NCI-H1092 (cell line): ENCODE data around the gene PCID2.
A peak's percentile ranks its signal among the peaks of the same experiment; 100 is the strongest.
"Not testable (repeated sequence)": the region's sequence is repeated elsewhere in the genome, so short reads cannot be mapped to it uniquely, and the experiment has no call there.

Experiments used
- DNase-seq: peaks from one replicate; lab custom pipeline; 2025; lab: John Stamatoyannopoulos, UW

Gene PCID2

DNA sequence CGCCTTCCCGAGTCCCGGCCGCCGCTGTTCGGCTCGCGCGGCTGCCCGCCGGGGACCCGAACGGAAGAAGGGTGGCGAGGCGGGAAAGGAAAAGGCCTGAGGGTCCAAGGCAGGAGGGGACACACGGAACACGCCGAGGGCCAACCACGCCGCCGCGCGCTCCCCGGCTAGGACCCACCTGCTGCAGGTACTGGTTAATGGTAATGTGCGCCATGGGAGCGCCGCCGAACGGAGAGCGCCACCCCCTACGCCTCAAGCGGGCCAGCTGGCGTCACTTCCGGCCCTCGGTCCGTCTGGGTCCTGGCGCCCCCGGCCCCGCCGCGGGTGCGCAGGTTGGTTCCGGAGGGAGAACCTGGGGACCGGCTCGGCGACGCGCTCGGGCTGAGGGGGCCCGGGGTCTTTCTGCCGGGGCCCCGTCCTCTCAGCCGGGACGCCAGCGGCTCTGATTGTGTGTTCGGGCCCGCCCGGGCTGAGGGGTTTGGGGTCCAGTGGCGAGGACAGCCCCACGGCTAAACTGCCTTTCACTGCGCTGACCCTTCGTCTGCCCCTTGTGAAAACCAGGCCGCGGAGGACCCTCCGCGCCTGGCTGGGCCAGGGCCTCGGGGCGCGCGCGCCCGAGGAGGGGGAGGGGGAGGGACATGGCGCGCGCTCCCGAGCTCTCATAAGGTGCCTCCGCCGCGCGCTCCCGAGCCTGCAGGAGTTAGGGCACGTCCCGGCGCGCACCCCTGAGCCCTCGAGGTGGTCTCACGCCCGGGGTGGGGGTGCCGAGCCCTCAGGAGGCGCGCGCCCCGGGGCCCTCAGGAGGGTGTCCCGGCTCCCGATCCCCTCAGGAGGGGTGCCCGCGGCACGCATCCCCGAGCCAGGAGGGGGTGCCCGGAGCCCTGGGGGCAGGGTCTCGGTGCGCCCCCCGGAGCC is at the start of gene PCID2:
TSS of gene PCID2 (minus strand) at position 249 of the 915 bp plus-strand sequence. CDS start at position 214, 35 bp downstream.
- peak; percentile 92 for DNase-seq

DNA sequence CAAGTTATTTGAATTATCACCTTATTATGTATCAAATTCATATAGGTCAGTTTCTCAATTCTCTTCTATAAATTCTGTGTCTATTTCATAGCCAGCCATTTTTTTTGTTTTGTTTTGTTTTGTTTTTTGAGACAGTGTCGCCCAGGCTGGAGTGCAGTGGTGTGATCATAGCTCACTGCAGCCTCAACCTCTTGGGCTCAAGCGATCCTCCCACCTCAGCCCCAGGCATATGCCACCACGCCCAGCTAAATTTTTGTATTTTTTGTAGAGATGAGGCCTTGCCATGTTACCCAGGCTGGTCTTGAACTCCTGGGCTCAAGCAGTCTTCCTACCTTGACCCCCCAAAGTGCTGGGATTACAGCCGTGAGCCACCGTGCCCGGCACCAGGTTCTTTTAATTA is 49.4 kb upstream of the PCID2 start:
- DNase-seq: not testable (repeated sequence)

DNA sequence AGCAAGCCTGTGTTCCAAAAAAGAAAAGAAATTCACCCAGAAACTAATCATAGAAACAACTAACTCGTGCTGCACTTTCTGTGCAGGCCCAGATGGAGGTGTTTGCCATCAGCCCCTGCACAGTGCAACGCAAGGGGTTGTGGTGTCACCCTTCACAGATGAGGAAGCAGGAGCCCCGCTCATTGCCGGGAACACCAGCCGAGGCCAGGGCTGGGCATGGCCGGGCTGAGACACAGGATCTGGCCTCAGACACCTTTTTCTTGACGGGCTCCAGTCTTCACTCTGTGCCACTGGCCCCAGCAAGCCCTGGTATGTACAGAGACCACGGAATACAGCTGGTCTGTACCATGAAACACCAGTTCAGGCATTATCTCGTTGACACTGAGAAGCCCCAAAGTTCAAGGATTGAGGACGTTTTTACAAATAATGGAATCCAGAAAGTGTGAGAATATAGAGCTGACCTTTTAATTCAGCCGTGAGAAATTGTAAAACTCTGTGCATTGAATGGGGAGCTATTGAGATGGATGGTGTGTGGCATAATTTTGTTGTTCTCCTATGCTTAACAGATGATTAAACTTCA is 44.1 kb upstream of the PCID2 start:
- DNase-seq: no peak

DNA sequence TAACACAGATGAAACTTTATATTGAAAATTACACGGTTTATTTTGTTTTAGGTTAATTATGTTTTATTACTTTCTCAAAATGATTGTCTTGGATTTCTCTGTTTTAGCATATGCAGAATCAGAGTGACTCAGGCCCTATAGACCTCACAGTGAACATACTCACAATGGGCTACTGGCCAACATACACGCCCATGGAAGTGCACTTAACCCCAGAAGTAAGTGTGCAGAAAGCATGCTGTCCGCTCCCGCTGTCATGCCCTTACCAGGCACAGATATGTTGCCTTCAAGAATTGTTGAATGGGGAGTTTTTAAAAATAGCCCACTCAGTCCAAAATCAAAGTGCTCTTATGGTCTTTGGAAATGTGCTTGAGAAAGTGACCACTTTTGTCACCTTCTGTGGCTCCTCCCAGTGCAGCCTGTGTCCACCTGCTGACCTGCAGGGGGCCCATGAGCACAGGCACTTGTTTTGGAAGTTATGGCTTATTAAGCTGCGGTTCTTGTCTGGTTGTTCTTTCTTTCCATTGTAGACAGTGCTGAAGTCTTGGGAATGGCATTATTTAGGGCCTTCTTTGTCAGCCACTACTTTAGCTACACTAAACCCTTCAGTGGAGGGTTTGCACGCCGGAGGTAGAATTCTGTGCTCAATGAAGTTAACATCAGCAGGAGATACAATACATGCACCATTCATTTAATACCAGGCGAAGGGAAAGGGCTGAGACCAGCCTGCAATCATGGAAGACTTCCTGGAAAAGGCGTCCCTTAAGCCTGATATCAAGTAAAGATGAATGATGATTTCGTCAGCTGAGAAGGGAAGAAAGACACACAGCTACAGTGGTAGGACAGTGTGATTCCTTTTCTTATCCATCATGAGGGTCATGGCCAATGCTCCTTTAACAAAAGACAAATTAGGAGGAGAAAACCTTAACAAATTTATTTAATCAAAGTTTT is 37.7 kb upstream of the PCID2 start:
- DNase-seq: no peak

DNA sequence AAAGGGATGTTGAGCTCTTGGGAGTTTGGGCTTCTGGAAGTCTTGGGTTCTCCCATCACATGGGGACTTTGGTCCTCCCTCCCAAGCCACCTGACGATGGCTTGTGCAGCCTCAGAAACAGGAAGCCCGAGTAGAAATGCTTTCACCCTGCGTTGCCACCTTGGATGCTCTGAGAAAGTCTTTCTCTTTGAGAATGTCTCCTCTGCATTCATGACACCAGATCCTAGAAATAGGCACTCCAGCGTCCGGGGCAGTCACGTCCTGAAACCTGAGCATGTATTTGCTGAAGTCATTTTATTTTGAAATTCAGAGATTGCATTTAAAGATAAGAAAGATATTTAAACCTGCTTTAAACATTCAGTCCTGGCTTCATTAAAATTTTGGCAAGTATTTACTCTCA is 35.4 kb upstream of the PCID2 start:
- no peak for DNase-seq

DNA sequence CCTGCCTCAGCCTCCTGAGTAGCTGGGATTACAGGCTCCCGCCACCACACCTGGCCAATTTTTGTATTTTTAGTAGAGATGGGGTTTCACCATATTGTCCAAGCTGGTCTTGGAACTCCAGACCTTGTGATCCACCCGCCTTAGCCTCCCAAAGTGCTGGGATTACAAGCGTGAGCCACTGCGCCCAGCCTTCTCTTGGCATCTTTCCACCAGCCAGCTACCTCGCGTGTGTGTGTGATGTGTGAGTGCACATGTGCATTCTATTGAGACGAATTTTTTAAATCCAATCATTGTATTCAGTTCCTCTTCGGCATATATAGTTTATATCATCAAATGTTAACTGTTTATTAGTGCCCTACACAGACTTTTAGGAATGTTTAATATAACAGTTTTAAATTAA is 33.2 kb upstream of the PCID2 start:
- not testable (repeated sequence) for DNase-seq

DNA sequence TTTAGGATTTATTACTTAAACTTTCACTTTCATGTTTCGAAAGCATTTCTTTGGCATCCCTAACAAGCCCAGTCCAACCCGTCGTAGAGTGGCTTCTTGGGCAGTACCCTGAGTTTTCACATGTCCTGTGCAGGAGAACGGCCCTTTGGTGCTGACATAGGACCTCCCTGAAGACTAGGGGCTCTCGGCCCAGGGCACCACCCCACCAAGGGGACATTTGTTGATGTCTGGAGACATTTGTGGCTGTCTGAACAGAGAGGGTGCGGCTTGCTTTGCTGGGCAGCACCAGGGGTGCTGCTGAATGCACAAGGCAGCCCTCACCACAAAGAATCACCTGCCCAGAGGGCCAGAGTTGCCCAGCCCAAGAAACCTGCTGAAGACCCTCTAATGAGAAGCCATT is 31.5 kb upstream of the PCID2 start:
- no peak for DNase-seq

DNA sequence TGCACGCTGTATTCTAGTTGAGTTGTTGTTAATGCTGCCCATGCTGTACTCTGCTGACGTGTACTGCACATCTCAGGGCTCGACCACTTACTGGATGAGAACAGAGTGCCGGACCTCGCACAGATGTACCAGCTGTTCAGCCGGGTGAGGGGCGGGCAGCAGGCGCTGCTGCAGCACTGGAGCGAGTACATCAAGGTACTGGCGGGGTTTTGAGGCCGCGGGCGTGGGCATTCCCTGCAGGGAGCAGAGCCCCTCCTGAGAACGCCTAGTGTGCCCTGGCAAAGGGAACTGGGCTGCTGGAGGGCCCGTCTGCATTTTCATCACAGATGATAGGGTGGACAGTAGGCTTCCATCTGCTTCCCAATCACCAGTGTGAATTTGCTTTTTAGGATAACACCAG is 30.9 kb upstream of the PCID2 start:
- no peak for DNase-seq

DNA sequence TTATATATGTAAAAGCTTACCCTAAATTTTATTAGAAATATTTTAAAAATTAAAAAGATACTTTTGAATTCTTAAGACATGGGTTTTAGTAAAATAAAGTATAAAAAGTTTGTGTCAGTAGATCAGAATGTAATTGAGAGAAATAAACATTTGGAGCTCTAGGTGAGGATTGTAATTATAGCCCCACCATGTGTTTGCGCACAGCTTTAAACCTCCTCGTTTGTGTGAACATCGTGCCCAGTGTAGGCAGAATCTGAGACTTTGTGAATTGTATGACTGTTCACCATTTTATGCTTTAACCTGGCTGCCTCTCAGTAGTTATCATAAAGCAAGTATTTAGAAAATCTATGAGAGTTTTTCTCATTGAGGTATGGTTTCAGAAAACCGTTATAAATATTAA is 30.1 kb upstream of the PCID2 start:
- DNase-seq: no peak

DNA sequence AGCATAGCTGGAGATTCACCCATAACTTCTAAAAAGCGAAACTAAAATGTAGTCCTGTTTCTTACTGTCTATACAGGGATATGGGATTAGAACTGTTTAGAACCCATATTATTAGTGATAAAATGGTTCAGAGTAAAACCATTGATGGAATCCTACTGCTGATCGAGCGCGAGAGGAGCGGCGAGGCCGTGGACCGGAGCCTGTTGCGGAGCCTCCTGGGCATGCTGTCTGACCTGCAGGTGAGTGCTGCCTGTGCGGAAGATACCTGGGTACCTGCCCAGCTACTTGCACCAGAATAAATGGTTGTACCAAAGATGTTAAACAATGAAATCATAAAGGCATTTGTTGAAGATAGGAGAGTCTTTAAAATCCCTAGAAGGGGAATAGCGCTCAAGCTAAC is 24.6 kb upstream of the PCID2 start:
- no peak for DNase-seq

DNA sequence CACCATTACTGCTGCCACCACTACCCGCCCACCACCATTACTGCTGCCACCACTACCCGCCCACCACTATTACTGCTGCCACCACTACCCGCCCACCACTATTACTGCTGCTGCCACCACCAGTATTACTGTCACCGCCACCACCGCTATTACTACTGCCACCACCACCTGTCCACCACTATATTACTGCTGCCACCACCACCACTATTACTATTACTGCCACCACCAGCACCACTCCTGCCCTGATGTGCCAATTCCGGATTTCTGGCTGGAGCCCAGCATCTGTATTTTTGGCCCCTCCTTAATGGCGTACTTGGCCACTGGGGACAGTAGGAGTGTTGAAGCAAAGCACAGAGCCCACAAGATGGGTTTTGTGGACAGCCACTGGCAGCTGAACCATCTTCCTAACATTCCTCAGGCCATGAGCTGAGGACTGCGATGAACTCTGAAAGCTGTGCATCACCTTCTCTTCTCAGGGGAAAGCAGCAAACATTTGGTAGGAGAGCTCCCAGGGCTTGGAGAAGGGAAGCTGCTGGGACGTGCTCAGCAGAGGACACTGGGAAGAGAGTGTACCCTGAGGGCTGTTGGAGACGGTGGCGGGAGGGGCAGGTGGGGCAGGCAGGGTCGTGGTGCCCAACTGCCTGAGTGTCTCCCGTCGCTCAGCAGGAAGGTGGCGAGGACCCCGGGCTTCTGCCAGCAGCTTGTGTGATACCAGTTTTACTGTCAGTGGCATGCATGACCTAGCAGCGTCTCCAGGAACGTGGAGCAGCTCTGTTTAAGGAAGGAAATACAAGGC is 23.9 kb upstream of the PCID2 start:
- no peak for DNase-seq

DNA sequence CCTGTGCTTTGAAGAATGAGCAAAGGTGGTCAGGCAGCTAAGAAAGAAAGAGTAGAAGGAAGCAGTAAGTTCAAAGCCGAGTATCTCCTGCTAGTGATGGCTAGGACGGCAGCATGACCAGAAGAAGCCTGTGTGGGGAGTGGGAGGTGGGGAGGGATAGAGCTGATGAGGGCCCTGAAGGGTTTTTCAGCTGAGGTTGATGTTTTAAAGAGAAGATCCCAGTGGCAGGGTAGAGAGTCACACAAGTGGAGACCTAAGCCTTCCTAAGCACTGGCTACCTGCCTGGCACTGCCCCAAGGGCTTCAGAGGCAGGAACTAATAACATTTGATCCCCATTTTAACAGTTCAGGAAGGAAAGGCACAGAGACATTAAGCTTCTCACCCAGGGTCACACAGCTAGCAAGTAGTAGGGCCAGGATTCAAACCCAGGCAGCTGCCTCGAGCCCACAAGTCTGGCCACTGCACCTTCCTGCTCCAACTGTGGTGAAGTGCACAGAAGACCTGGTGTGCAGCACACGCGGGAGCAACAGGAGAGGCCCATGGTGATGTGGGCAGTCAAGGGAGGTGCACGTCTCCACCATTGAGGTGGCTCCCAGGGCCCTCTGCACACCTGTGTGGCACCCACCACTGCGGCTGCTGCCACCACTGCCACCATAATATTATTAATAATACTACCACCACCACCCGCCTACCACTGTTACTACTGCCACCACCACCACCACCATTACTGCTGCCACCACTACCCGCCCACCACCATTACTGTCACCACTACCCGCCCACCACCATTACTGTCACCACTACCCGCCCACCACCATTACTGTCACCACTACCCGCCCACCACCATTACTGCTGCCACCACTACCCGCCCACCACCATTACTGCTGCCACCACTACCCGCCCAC is 23.1 kb upstream of the PCID2 start:
- DNase-seq: no peak

DNA sequence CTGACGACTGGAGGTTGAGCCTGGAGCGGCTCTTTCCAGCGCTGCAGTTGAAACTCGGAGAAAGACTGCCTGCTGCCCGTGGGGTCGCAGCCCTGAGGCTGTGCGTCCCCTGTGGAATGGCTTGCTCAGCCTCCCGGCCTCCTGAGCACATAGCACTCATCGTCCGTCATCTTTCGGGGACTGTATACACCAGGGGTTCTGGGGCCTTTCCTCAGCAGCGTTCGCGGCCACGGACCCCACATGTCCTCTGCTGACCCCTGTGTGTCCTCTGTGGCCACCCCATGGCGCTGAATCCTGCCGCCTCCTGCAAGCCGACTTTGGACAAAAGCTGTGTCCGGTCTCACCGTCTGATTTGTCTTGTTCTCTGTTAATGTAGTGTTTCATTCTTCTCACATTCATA is 21.3 kb upstream of the PCID2 start:
- DNase-seq: no peak

DNA sequence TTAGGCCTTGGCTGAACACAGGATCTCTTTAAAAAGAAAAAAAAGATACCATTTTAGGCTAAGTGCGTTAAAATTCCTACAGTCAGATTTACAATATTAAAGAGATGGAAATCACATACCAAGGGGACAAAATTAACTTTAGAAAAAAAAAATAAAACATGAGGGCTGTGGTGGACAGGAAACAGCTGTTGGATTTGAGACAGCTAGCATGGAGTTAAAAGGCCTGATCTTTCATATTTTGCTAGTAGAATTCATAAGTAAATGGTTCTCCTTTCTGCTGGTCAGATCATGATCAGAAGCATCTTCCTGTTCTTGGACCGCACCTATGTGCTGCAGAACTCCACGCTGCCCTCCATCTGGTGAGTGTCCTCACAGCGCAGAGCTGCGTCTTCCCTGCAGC is 20.7 kb upstream of the PCID2 start:
- no peak for DNase-seq

DNA sequence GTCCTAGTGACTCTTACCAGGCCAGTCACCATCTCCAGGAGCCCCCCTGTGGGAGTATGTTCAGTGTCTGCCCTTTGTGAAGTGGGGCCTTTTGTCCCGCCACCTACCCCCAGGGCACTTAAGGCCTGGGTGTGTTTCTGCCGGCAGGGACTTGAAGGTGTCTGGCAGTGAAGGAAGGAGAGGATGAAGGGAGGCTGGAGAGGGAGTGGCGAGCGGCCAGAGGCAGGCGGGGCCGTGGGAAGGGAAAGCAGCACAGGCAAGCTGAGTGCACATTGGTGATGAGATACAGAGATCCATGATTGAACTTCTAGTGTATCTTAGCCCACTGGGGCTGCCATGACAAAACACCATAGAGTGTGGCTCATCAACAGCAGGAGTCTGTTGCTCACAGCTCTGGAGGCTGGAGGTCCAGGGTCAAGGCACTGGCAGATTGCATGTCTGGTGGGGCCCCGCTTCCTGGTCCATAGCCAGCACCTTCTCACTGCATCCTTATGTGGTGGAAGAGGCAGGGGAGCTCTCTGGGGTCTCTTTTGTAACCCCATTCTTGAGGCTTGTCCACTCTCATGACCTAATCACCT is 18.5 kb upstream of the PCID2 start:
- DNase-seq: no peak

DNA sequence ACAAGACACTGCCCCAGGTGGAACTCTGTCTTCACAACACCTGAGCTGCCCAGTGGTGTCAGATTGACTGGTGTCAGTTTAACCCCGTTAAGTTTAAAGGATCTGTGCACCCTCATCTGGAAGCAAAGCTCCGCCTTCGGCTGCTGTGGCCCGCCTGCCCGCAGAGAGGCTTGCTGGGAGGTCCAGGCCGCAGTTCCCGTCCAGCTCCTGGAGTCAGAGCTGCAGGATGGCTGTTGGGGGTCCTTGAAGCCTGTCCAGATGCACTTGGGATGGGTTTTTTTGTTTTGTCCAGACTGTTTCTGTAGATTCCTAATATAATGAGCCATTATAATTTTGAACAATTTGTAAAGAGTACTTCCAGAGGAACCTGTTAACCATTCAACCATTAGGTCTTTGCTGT is 17.0 kb upstream of the PCID2 start:
- no peak for DNase-seq

DNA sequence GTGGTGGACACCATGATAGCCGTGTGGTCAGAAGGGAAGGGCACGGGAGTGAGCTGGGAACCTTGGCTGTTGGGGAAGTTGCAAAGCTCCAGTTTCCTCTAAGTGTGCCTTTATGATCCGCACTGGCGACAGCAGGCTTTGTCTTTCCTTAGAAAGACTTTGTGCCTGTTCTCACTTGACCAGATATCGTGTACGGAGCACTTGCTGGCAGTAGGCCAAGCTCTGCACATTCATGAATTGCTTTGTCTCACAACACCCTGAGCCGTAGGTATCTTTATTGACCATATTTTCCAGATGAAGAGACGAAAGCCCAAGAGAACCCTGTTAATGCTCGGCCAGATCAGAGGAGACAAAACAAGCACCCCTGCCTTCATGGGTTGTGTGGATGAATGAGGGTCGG is 16.0 kb upstream of the PCID2 start:
- no peak for DNase-seq

DNA sequence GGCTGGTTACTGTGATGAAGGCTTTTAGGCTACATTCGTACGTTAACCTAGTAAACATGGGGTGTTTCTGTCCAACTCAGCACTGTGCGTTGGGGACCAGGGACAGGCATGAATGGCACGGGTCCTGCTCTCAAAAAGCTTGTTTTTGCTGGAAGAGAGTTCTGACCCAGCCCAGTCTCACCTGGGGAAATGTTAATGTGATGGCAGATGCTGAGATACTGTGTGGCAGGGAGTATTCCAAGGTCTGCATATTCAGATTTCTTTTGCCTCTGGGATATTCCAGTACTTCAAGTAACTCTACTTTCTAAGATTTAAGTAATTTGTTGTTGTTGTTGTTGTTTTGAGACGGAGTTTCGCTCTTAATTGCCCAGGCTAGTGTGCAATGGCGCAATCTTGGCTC is 14.6 kb upstream of the PCID2 start:
- no peak for DNase-seq

DNA sequence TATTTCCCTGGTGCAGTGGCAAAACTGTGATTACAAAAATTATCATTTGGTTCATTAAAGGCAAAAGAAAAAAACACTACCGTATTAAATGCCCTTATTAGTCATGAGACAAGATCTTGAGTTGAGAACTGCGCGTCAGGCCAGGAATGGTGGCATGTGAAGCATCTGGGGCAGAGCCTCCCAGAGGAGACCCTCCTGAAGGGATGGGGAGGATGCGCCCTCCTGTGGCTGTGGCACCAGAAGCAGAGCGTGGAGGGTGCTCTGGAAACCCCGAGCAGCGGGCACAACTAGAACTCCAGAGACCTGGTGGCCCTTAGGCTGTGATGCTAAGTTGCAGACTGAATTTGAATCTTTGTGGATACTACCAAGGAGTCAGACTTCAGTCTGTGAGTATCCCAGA is 12.4 kb upstream of the PCID2 start:
- no peak for DNase-seq

DNA sequence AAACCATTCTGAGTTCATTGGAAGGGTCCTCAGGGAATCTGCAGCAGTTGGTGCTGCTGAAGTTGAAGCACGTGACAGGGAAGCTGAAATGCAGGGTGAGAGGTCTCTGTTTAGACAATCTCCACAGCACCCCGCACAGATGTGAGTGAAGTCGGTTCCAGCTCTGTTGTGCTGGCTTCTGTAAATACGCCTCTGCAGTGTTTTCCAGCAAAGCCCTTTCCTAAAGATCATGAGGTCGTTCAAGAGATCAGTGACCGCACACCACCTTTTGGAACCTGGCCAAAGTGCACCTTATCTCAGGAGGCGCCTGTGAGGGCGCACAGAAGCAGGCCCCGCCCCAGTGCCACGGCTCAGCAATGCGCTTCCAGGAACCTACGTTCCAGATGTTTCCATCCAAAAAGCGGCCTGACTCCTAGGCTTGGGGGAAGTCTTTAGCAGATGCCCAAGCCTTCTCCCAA is 11.7 kb upstream of the PCID2 start:
- DNase-seq: no peak
